Activated CD8-positive, alpha-beta T cell treated with anti-CD3 and anti-CD28 coated beads, Interleukin-2, amount 10 ng/mL, durations not matched to agents 7 days and 5 days (primary cell): Measurements from ENCODE around the gene SH3RF3. TPM values are rescaled to one million over a fixed set of nuclear protein-coding genes. Genes with fewer than 3 reads are reported as not detected.
A peak's percentile ranks its signal among the peaks of the same experiment; 100 is the strongest.

Experiments
- ATAC-seq: fragments of 150-1000 bp; cut with Tn5 transposase; one replicate; pipeline ENCODE4 v1.10.0; 2021; ENCODE audit warnings: moderate library complexity
- CTCF ChIA-PET: fragments of 350-600 bp; sonication (Branson Sonifier 250); formaldehyde crosslinking; loops from one replicate; lab custom pipeline; 2021; ENCODE audit warnings: antibody characterized with exemption; lab: Charles Lee
- POLR2A ChIA-PET: fragments of 350-600 bp; sonication (Branson Sonifier 250); formaldehyde crosslinking; loops from one replicate; lab custom pipeline; 2021; ENCODE audit warnings: antibody characterized with exemption; lab: Charles Lee
- DNase-seq: peaks from one replicate; pipeline ENCODE4 v3.0.0-alpha.2; 2020
- H3K27ac Mint-ChIP-seq: one replicate; pipeline ENCODE4 v1.8.0; 2021; ENCODE audit warnings: mild to moderate bottlenecking, mixed read lengths
- H3K27me3 Mint-ChIP-seq: one replicate; pipeline ENCODE4 v1.8.0; 2021; ENCODE audit warnings: low read depth, mixed read lengths
- H3K36me3 Mint-ChIP-seq: one replicate; pipeline ENCODE4 v1.8.0; 2021; ENCODE audit warnings: low read depth, mixed read lengths
- H3K4me1 Mint-ChIP-seq: one replicate; pipeline ENCODE4 v1.8.0; 2021; ENCODE audit warnings: low read depth, mixed read lengths
- H3K4me3 Mint-ChIP-seq: one replicate; pipeline ENCODE4 v1.8.0; 2021; ENCODE audit warnings: mild to moderate bottlenecking, mixed read lengths
- H3K9me3 Mint-ChIP-seq: one replicate; pipeline ENCODE4 v1.8.0; 2022; ENCODE audit warnings: mixed read lengths; ENCODE audit not compliant: insufficient read depth
- total RNA-seq, 2 experiments: library from RNA; stranded (reverse); gene quantifications; one replicate each; pipeline ENCODE4 v1.2.3, GENCODE V29; 2021

The SH3RF3 gene
- total RNA-seq, 2 experiments from 2014 or later: 0.10 TPM; not detected in 1

GRCh38 chr2:109210431-109211200, 81.6 kb downstream of the SH3RF3 start:
- peaks cover 77% of the 10 kb centered on the region for H3K27me3 Mint-ChIP-seq
- H3K36me3 Mint-ChIP-seq: no peaks in the 10 kb centered on the region
- no peak for ATAC-seq
- ChIA-PET POLR2A (no interaction called here), CTCF (no interaction called here)
- no peak overlapping the region for H3K27ac Mint-ChIP-seq
- no peak overlapping the region for H3K4me3 Mint-ChIP-seq
- no peaks in the 10 kb centered on the region for H3K9me3 Mint-ChIP-seq
- DNase-seq: no peak
- peaks cover 30% of the 10 kb centered on the region for H3K4me1 Mint-ChIP-seq

DNA sequence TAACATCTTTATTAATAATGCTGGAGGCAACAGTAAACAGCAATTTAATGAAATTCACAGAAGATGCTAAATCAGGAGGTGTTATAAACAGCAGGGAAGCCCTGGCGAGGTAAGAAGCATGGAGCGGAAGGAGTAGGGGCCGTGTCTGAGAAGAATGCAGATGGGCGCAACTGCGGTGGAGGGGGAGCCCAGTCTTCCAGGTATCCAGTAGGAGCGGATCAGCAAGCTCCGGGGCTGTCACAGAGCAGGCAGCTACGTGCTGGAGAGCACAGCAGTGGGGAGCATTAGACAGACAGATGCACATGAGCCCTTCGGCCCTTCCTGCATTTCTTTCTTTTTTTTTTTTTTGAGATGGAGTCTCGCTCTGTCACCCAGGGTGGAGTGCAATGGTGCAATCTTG, 82.3 kb downstream of the SH3RF3 start:
- no peaks in the 10 kb centered on the region for H3K9me3 Mint-ChIP-seq
- H3K36me3 Mint-ChIP-seq: no peaks in the 10 kb centered on the region
- POLR2A ChIA-PET: no interaction called here
- no peak overlapping the region for H3K27ac Mint-ChIP-seq
- H3K4me1 Mint-ChIP-seq: peaks cover 34% of the 10 kb centered on the region
- ATAC-seq (no peak), DNase-seq (no peak)
- CTCF ChIA-PET: no interaction called here
- H3K27me3 Mint-ChIP-seq: peaks cover 80% of the 10 kb centered on the region
- H3K4me3 Mint-ChIP-seq: no peak overlapping the region

- H3K27ac Mint-ChIP-seq: peak overlapping the region; percentile 57
- ATAC-seq (no peak), DNase-seq (no peak)
- H3K27me3 Mint-ChIP-seq: peaks cover 76% of the 10 kb centered on the region
- no peak overlapping the region for H3K4me3 Mint-ChIP-seq
- no peaks in the 10 kb centered on the region for H3K36me3 Mint-ChIP-seq
- H3K4me1 Mint-ChIP-seq: peaks cover 47% of the 10 kb centered on the region
- ChIA-PET CTCF (no interaction called here), POLR2A (no interaction called here)
- H3K9me3 Mint-ChIP-seq: no peaks in the 10 kb centered on the region
Measured at GRCh38 chr2:109212836-109213563, 84.0 kb downstream of the SH3RF3 start.

DNA sequence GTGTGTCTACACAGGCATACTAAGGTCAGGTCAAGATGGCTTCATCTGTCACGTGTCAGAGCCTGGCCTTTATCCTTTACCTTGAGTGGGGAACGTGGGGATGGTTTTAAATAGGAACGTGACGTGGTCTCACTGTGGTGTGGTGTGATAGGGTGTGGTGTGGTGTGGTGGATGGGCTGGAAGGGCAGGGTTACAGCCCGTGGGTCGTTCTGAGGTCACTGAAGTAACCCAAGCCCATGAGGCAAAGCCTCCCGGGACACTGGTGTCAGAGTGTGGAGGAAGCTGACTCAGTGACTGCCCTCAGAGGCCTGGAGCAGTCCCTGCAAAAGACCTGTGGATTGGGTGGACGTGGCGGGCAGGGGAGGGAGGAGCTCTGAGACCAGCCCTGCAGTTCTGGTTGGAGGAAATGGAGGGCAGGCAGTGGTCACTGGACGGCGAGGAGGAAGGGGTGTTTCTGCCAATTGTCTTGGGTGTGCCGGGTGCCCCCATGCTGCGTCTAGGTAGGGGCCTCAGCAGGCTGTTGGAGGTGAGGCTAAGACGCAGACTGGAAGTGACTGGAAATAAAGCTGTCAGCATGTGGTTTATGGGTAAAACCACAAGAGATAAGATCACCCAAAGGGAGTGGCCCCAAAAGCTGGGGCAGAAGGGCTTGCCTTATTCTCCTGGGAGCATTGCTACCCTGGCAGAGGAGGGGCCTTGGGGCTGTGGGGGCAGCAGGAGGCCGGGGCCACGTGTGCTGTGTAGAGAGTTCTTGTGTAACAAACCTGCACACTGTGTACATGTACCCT, 84.8 kb downstream of the SH3RF3 start:
- Mint-ChIP-seq H3K36me3 (no peaks in the 10 kb centered on the region), H3K4me3 (peak overlapping the region; percentile 13), H3K27ac (peak overlapping the region; percentile 57), H3K4me1 (peaks cover 56% of the 10 kb centered on the region), H3K9me3 (no peaks in the 10 kb centered on the region), H3K27me3 (peaks cover 68% of the 10 kb centered on the region)
- ChIA-PET CTCF (interaction anchor here (0.7 to 1.8 kb wide), 2 partner anchors 10 to 296 kb away, joined by 3 to 5 read pairs; no protein-coding TSS in a partner anchor), POLR2A (interaction anchor here (0.6 kb wide), 1 partner anchor 182 kb away, joined by 3 read pairs; no protein-coding TSS in a partner anchor)
- peak; percentile 83 for ATAC-seq
- peak; percentile 86 for DNase-seq

- H3K27ac Mint-ChIP-seq: peak overlapping the region; percentile 44
- ChIA-PET POLR2A (interaction anchor here (0.6 kb wide), 1 partner anchor 27 kb away, joined by 3 read pairs; no protein-coding TSS in a partner anchor), CTCF (interaction anchor here (1.8 kb wide), 1 partner anchor 9 kb away, joined by 5 read pairs; no protein-coding TSS in a partner anchor)
- H3K4me3 Mint-ChIP-seq: no peak overlapping the region
- H3K36me3 Mint-ChIP-seq: no peaks in the 10 kb centered on the region
- peaks cover 59% of the 10 kb centered on the region for H3K4me1 Mint-ChIP-seq
- no peak for ATAC-seq
- H3K9me3 Mint-ChIP-seq: no peaks in the 10 kb centered on the region
- DNase-seq: no peak
- H3K27me3 Mint-ChIP-seq: peaks cover 68% of the 10 kb centered on the region
Measured at GRCh38 chr2:109214651-109215371, 85.8 kb downstream of the SH3RF3 start.

GRCh38 chr2:109215866-109216265, 86.9 kb downstream of the SH3RF3 start:
- POLR2A ChIA-PET: no interaction called here
- ATAC-seq (no peak), DNase-seq (no peak)
- Mint-ChIP-seq H3K36me3 (no peaks in the 10 kb centered on the region), H3K4me3 (no peak overlapping the region), H3K27me3 (peaks cover 65% of the 10 kb centered on the region), H3K4me1 (peaks cover 59% of the 10 kb centered on the region), H3K9me3 (no peaks in the 10 kb centered on the region), H3K27ac (peak overlapping the region; percentile 37)
- CTCF ChIA-PET: interaction anchor here (1.8 kb wide), 1 partner anchor 8 kb away, joined by 5 read pairs; no protein-coding TSS in a partner anchor

DNA sequence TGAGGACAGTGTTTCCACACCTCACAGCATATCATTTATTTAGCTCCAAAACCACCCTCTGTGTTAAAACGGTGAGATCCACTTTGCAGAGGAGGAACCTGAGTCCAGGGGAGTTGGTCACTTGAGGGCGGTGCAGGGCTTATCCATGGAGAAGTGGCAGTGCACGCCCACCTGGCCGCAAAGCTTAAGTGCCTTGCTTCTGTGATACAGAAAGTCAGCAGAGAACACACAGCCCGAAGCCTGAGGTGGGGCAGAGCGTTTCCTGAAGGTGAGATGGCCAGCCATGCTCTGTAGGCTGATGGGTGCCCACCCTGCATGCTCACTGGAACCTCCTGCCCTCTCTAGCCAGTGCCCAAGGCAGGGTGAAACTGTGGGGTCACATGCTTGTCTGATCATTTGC, 87.3 kb downstream of the SH3RF3 start:
- peak overlapping the region; percentile 37 for H3K27ac Mint-ChIP-seq
- POLR2A ChIA-PET: no interaction called here
- H3K4me3 Mint-ChIP-seq: no peak overlapping the region
- no peaks in the 10 kb centered on the region for H3K9me3 Mint-ChIP-seq
- no peaks in the 10 kb centered on the region for H3K36me3 Mint-ChIP-seq
- H3K4me1 Mint-ChIP-seq: peaks cover 59% of the 10 kb centered on the region
- no peak for ATAC-seq
- H3K27me3 Mint-ChIP-seq: peaks cover 61% of the 10 kb centered on the region
- CTCF ChIA-PET: no interaction called here
- no peak for DNase-seq

GRCh38 chr2:109217362-109218086, 88.5 kb downstream of the SH3RF3 start:
- ATAC-seq (no peak), DNase-seq (no peak)
- ChIA-PET POLR2A (no interaction called here), CTCF (interaction anchor here (1.1 to 1.9 kb wide), 4 partner anchors 9 to 293 kb away, joined by 3 to 7 read pairs (median 4); no protein-coding TSS in a partner anchor)
- Mint-ChIP-seq H3K27ac (no peak overlapping the region), H3K9me3 (no peaks in the 10 kb centered on the region), H3K27me3 (peaks cover 57% of the 10 kb centered on the region), H3K36me3 (no peaks in the 10 kb centered on the region), H3K4me3 (no peak overlapping the region), H3K4me1 (peaks cover 59% of the 10 kb centered on the region)

DNA sequence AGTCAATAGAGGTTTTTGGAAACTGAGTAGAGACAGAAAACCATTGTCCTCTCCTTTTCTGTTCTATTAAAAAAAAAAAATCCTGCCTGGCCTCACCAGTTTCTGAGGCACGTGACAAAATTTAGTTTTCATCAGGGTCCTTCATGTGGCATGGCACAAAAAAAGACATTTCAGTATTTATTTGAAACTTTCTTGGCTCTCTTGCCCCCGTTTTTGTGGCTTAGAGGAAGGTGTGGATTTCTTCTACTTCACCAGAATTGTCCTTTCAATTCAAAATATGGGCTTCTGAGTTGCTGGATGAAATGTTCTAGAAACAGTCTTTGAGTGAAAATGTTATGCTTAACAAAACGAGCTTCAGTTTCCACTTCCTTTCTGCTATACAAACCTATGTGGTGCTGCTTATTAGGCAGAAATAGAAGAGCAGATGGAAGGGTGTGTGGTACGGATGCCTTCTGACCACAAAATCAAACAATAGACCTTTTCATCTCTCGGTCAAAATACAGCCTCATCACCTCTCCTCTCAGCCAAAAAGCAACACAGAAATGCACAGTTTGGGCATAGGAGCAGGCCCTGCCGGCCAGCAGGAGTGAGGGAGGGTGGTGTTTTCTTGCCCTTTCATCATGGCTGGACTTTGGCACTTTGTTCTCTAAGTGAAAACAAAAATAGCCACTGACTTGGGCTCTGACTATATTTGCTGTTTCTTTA, 89.2 kb downstream of the SH3RF3 start:
- peak; percentile 32 for DNase-seq
- CTCF ChIA-PET: interaction anchor here (1.1 to 1.9 kb wide), 3 partner anchors 9 to 292 kb away, joined by 3 to 7 read pairs (median 4); no protein-coding TSS in a partner anchor
- Mint-ChIP-seq H3K9me3 (no peaks in the 10 kb centered on the region), H3K4me3 (peak overlapping the region; percentile 23), H3K27ac (peak overlapping the region; percentile 61), H3K36me3 (no peaks in the 10 kb centered on the region), H3K27me3 (peaks cover 50% of the 10 kb centered on the region), H3K4me1 (peaks cover 52% of the 10 kb centered on the region)
- POLR2A ChIA-PET: no interaction called here
- ATAC-seq: no peak

DNA sequence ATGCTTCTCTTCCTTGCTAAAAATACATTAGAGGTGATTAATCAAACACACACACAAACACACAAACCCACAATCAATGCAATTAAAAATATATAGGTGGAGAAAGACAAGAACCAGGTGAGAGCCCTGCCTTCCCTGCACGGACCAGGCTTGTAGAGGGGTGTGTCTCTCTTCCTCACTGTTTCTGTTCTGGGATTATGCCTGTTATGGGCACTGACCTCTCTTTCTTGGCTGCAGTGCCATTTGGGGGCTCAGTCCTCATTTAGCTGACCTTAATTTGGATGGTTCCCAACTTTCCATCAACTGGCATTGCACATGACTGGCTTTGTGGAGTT, 89.8 kb downstream of the SH3RF3 start:
- no peak overlapping the region for H3K4me3 Mint-ChIP-seq
- no peak overlapping the region for H3K27ac Mint-ChIP-seq
- peaks cover 47% of the 10 kb centered on the region for H3K4me1 Mint-ChIP-seq
- CTCF ChIA-PET: interaction anchor here (1.7 to 1.9 kb wide), 2 partner anchors 8 to 291 kb away, joined by 4 to 7 read pairs; no protein-coding TSS in a partner anchor
- DNase-seq (no peak), ATAC-seq (no peak)
- H3K36me3 Mint-ChIP-seq: no peaks in the 10 kb centered on the region
- POLR2A ChIA-PET: no interaction called here
- H3K27me3 Mint-ChIP-seq: peaks cover 46% of the 10 kb centered on the region
- H3K9me3 Mint-ChIP-seq: no peaks in the 10 kb centered on the region
